ENCODE measurements around the gene ZC3H12A.

ZC3H12A gene

DNA sequence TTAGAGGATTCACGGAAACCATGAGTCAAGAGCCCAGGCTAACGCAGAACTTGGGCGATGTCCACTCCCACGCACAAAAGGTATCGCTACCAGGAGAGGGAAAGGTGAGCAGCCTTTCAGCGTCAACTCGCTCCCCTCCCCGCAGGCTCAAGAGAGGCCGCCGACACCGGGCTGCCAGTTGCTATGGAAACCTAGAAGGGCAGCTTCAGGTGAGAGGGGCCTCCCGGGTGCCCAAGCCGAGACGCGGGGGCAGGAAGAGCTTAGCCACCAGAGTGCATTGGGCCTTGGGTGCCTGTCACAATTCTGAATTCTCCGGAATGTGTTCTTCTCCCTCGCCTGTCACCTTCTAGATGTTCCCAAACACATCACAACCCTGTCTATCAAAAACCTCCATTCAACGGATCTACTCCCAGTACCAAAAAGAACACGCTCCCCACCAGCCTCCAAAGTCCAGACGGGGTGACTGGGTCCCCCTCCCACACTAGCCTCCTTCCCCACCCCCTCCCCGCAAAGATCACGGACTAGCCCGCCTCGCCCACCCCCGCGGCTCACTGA lies 39.5 kb downstream of the ZC3H12A start (continued):
- no peak for TF ChIP-seq GLI2 (tag by site-specific recombination; IDR thresholded peaks at IDR 0.05; ENCODE audit: borderline replicate concordance, low read depth)
- TF ChIP-seq ZNF132 (tag by site-specific recombination; IDR thresholded peaks at IDR 0.05; ENCODE audit: borderline replicate concordance), result no peak
- TF ChIP-seq TRIM28 (IDR thresholded peaks at IDR 0.05; ENCODE audit: borderline replicate concordance, low read length), result no peak
- no peak for TF ChIP-seq TSHZ1 (tag by site-specific recombination; IDR thresholded peaks at IDR 0.05; ENCODE audit: borderline replicate concordance)
- no peak for TF ChIP-seq MEIS1 (CRISPR knock-in tag; IDR thresholded peaks at IDR 0.05; ENCODE audit: borderline replicate concordance)
- no peak for TF ChIP-seq ZNF645 (tag by site-specific recombination; IDR thresholded peaks at IDR 0.05)
- no peak for TF ChIP-seq ZNF10 (tag by site-specific recombination; IDR thresholded peaks at IDR 0.05)
- TF ChIP-seq KLF10 (tag by site-specific recombination; IDR thresholded peaks at IDR 0.05), result no peak
- TF ChIP-seq SCRT2 (tag by site-specific recombination; IDR thresholded peaks at IDR 0.05), result no peak
- no peak for TF ChIP-seq ZNF274 (IDR thresholded peaks at IDR 0.05; ENCODE audit: low read length)
- TF ChIP-seq ZNF274 (tag by site-specific recombination; IDR thresholded peaks at IDR 0.05; ENCODE audit: borderline replicate concordance), result no peak
- no peak for TF ChIP-seq BCL11B (tag by site-specific recombination; IDR thresholded peaks at IDR 0.05; ENCODE audit: low read depth)
- no peak for TF ChIP-seq ZNF639 (tag by site-specific recombination; IDR thresholded peaks at IDR 0.05)
- no peak for TF ChIP-seq GLI4 (tag by site-specific recombination; IDR thresholded peaks at IDR 0.05)
- no peak for TF ChIP-seq PBX3 (CRISPR knock-in tag; IDR thresholded peaks at IDR 0.05)
- TF ChIP-seq ZNF292 (tag by site-specific recombination; IDR thresholded peaks at IDR 0.05; ENCODE audit: borderline replicate concordance, low read depth), result no peak
- TF ChIP-seq YY2 (tag by site-specific recombination; IDR thresholded peaks at IDR 0.05), result no peak
- no peak for TF ChIP-seq MZF1 (tag by site-specific recombination; IDR thresholded peaks at IDR 0.05; ENCODE audit: borderline replicate concordance)
- no peak for TF ChIP-seq ZNF501 (tag by site-specific recombination; IDR thresholded peaks at IDR 0.05)
- peak; percentile 98 for TF ChIP-seq ZNF335 (tag by site-specific recombination; conservative IDR thresholded peaks at IDR 0.05)
- TF ChIP-seq ZNF626 (tag by site-specific recombination; IDR thresholded peaks at IDR 0.05), result no peak
- peak; percentile 75 for TF ChIP-seq ZNF600 (tag by site-specific recombination; IDR thresholded peaks at IDR 0.05)
- TF ChIP-seq KLF7 (tag by site-specific recombination; IDR thresholded peaks at IDR 0.05; ENCODE audit: borderline replicate concordance), result no peak
- TF ChIP-seq ZBTB11 (tag by site-specific recombination; conservative IDR thresholded peaks at IDR 0.05; ENCODE audit: low read depth), result no peak
- no peak for TF ChIP-seq ZBTB17 (tag by site-specific recombination; IDR thresholded peaks at IDR 0.05)
- no peak for TF ChIP-seq ZNF548 (tag by site-specific recombination; IDR thresholded peaks at IDR 0.05)
- TF ChIP-seq WT1 (tag by site-specific recombination; IDR thresholded peaks at IDR 0.05), result no peak
- TF ChIP-seq ZBTB7A (tag by site-specific recombination; IDR thresholded peaks at IDR 0.05; ENCODE audit: low read depth), result no peak
- no peak for TF ChIP-seq ZNF114 (tag by site-specific recombination; IDR thresholded peaks at IDR 0.05)
